Activated CD4-positive, alpha-beta T cell treated with anti-CD3 and anti-CD28 coated beads, Interleukin-10, Interleukin-2, amounts not matched to agents 100 ng/mL and 50 ng/mL, durations not matched to agents 16 hours and 8 hours (primary cell): ENCODE results near the gene ZFYVE19.
A peak's percentile ranks its signal among the peaks of the same experiment; 100 is the strongest.
"Not testable (repeated sequence)": the region's sequence is repeated elsewhere in the genome, so short reads cannot be mapped to it uniquely, and the experiment has no call there.

Source experiments
- DNase-seq: peaks from one replicate; pipeline ENCODE4 v3.0.0-alpha.2; 2020

ZFYVE19 gene

DNA sequence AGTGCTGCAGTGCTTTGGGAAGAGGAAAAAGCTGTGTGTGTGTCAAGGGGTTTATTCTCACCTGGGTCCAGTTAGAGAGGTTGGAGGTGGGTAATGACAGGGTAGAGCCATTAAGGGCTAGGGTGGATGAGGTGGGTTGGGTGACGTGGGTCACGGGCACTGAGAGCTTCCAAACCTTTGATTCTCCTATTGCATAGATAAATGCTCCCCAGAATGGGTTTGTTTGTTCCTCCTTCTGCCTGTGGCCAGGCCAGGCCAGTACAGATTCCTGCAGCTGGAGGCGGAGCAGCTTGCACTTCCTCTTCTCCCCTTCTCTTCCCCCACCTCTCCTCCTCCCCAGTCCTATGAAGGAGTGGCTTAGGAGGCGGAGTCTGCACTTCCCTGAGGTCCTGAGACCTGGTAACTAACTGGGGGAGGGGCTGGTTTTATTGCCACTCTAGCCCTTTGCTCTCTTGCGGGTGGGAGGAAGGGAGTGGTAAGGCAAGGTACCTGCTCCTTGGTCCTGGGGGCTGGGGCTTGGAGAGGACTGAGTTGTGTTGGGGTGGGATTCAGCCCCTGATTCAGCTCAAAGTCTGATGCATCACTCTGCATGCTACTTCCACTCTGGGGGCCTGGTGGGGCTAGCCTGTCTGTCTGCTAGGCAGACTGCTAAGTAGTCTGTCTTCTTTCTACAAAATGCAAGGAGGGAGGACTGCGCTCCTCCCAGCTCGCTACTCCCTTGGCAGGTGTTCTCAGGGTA, 40.5 kb downstream of the ZFYVE19 start:
- no peak for DNase-seq

DNA sequence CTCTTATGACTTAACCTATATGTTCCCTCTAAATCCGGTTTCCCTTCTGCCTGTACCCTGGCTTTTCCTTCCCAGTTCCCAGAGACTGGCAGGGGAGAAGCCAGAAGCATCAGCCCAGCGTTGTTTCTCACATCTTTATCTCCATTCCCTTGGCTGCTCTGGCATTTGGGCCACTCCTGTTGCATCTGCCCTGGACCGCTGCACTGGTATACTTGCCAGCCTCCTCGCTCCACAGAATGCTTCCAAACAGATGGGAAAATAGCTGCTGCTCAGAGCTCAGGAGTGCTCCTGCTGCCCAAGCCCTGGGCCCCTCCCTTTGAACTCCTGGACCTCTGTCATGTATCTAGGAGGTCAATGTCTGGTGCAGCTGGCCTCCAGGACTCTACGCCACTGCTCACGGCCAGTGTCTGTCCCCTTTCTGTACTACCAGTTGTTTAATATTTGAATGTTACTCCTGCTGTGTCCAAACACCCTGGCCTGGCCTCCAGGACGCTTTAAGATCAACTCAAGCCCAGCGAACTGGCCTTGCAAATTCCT, 43.8 kb downstream of the ZFYVE19 start:
- no peak for DNase-seq

DNA sequence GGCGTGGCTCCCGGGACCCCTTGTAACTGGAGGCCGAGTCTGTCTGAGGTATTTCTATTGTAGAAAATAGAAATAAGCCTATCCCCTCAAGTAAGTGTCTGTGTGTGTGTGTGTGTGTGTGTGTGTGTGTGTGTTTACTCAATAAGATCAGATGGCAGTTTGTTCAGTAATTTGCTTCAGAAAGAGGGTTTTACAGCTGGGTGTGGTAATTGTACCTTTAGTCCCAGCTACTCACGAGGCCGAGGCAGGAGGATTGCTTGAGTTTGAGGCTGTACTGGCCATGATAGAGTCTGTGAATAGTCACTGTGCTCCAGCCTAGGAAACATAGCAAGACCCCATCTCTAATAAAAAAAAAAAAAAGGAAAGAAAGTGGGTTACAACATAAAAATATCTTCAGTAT, 45.6 kb downstream of the ZFYVE19 start:
- no peak for DNase-seq

DNA sequence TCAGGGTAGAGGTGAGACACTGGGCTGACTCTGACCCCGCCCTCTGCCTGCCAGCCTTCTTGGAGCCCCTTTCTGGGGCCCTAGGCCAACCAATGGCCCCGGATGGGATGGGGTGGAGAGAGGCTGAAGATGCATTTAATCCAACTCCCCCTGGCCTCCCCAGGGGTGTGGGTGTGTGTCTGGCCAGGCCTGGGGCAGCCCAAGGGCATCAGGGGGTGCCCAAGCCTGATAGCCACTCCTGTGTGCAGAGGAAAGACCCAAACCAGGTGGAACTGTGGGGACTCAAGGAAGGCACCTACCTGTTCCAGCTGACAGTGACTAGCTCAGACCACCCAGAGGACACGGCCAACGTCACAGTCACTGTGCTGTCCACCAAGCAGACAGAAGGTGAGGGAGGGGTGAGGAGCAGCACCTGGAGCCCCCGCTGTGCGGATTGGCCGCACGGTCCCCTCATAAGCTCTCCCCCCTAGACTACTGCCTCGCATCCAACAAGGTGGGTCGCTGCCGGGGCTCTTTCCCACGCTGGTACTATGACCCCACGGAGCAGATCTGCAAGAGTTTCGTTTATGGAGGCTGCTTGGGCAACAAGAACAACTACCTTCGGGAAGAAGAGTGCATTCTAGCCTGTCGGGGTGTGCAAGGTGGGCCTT, 46.5 kb downstream of the ZFYVE19 start:
- no peak for DNase-seq

DNA sequence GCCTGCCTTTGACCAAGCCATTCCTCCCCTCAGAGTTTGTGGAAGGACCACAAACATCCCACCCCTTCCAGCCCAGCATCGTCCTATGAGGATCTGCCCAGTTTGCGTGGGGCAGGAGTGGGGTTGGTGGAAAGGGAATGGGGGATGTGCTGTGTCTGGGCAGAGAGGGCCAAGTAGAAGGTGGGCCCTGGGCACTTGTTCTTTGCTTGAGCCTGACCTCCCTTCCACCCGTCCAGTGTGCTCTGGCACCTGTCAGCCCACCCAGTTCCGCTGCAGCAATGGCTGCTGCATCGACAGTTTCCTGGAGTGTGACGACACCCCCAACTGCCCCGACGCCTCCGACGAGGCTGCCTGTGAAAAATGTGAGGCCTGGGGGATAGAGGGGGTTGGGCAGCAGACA, 47.3 kb downstream of the ZFYVE19 start:
- DNase-seq: no peak

DNA sequence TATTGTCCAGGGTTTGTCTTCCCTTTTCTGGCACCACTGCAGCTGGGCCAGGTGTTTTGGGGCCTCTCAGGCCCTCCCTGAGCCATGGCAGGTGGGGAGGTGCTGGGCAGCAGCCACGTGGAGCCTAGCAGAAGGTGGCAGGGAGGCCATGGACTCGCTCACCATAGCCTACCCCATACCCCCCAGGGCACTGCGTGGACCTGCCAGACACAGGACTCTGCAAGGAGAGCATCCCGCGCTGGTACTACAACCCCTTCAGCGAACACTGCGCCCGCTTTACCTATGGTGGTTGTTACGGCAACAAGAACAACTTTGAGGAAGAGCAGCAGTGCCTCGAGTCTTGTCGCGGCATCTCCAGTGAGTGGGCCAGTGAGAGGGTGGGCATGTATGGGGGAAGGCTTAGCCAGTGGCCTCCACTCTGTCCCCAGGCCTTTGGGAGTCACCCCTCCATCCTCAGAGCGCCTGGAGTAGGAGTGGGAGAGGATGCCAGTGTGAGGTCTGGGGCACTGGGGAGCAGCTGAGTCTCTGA, 48.9 kb downstream of the ZFYVE19 start:
- no peak for DNase-seq

DNA sequence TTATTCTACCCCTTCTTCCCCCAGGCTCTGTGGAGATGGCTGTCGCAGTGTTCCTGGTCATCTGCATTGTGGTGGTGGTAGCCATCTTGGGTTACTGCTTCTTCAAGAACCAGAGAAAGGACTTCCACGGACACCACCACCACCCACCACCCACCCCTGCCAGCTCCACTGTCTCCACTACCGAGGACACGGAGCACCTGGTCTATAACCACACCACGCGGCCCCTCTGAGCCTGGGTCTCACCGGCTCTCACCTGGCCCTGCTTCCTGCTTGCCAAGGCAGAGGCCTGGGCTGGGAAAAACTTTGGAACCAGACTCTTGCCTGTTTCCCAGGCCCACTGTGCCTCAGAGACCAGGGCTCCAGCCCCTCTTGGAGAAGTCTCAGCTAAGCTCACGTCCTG, 49.9 kb downstream of the ZFYVE19 start:
- no peak for DNase-seq

DNA sequence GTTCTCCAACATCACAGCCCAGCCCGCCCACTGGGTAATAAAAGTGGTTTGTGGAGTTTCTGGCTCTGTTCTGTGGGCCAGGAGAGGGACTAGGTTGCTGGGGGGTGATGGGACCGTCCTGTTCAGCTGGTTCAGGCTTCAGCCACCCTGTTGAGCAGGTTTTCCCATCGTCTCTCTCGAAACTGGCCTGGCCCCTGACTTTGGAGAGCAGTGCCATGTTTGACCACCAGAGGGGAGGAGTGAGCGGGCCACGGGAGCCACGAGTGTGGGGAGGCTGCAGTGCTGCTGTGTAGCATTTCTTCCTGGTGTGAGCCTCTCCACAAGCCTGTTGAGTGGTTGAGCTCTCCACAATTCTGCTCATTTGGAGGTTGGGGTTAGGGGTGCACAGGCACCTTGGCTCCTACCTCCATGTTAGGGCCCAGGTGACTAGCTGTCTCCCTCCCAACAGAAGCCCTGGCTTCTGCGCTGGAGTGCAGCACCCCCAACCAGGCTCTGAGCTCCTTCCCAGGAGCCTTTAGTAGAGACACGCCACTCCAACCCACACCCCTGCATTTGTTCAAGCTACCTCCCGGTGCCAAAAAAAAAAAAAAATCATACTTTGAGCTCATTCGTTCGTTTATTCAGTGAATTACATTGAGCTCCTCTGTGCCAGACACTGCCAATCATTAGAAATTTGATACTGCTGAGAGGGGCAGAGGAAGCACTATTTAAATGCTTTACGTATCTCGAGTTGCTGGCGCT, 50.9 kb downstream of the ZFYVE19 start:
- DNase-seq: peak; percentile 84

DNA sequence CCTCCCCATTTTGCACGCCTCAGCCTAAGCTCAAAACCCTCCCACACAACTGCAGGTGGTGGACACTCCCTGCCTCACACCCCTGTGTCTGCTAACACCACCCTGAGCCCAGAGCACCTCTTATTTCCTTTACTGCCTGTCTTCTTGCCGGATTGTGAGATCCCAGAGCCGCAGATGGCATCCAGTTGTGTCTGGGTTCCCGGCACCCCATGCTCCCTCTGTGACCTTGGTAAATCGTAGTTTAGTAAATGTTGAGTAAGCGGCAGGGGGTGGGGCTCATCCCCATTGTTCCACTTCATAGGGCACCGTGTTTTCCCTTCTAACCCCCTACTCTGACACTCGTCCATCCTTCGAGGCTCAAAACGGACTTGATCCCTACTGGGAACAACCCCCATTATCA, 51.8 kb downstream of the ZFYVE19 start:
- no peak for DNase-seq

DNA sequence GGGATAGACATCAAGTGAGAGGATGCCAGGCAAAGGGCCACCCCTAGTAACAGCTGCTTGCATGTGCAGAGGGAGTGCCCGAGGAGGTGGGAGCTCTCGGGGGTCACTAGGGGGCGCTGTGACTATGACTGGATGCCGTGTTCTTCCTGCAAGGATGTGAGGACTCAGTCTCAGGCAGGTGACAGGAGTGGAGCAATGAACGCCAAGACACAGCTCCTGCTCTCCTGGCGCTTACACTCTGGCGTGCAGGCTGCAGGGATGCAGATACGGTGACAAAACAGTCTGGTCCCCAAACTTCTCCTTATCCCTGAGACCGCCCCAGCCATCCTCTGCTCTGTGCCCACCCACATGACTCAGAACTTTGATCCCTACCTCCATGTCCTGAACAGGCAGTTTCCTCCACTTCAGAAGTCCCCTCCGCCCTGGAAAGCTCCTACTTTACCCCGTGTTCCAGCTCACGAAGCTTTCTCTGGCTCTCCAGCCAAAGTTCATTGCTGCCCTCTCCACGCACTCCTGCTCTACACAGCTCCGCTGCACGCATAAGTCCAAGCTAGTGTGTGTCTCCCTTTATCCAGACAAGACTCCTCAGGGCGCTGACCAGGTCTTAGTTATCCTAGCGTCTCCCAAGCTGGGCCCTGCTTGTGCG, 52.4 kb downstream of the ZFYVE19 start:
- peak; percentile 85 for DNase-seq

DNA sequence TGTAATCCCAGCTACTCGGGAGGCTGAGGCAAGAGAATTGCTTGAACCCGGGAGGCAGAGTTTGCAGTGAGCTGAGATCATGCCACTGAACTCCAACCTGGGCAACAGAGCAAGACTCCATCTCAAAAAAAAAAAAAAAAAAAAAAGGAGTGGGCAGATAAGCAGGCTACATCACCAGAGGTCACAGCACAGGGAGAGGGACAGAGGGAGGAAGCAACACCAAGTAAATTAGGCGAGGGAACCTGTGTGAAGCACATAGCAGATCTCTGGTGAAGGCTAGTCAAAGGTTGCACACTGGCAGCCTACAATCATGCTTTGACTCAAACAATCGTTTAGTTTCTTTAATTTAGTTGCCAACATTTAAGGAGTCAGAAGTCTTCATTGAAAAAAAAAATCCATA, 54.3 kb downstream of the ZFYVE19 start:
- DNase-seq: not testable (repeated sequence)

DNA sequence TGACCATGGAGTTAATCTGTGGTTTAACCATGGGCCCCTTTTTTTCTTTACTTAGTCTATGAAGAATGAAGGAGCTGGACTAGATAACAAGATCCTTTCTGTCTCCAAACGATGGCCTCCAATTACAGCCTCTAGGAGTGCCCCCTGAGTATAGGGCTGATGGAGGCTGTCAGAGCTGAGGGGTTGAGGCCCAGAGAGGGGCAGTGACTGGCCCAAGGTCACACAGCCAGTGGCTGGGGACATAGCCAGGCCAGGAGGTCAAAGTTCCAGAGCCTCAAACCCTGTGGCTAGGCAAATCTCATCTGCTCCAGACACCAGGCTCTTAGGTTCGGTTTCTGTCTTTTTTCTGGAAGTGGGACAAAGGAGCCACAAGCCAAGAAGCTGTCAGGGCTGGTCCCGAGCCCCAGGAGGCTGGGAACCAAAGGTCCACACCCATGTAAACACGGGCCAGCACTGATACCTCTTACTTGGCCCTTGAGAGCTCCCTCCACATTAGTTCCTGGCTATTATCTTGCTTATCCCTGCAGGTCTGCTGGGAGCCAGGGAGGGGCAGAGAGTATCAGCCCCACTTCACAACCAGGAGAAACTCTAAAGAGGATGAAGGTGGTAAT, 56.9 kb downstream of the ZFYVE19 start:
- DNase-seq: no peak
